ENCODE data around the gene AMER3.

- no peak for TF ChIP-seq TAF1 (IDR thresholded peaks at IDR 0.05; ENCODE audit: low read depth, low read length)
- TF ChIP-seq EP300 (IDR thresholded peaks at IDR 0.05; ENCODE audit: borderline replicate concordance in 1 of 2, low read depth in 2 of 2, low read length in 2 of 2) = no peak
- TF ChIP-seq CTCF (IDR thresholded peaks at IDR 0.05; ENCODE audit: control extremely low read depth in 1 of 3, insufficient read depth in 1 of 3, low read depth in 1 of 3, low read length in 3 of 3) = no peak
- no peak for TF ChIP-seq MAFK (IDR thresholded peaks at IDR 0.05; ENCODE audit: low read depth, low read length)
- TF ChIP-seq POLR2A (IDR thresholded peaks at IDR 0.05; ENCODE audit: control extremely low read depth in 1 of 2, low read depth in 2 of 2, low read length in 2 of 2) = no peak
- TF ChIP-seq KDM1A (IDR thresholded peaks at IDR 0.05; ENCODE audit: borderline replicate concordance, low read length) = no peak
- TF ChIP-seq YY1 (IDR thresholded peaks at IDR 0.05; ENCODE audit: low read depth, low read length) = no peak
- no peak for TF ChIP-seq SRF (IDR thresholded peaks at IDR 0.05; ENCODE audit: low read depth, low read length)
- no peak for TF ChIP-seq EZH2 (IDR thresholded peaks at IDR 0.05; ENCODE audit: low read depth, low read length, severe bottlenecking)
Observed at GRCh38 chr2:130724455-130724854, 30.9 kb upstream of the AMER3 start.

Measured in H1 (cell line).